K562 (cell line): ENCODE measurements around the gene ARMC6. TPM values are rescaled to one million over a fixed set of nuclear protein-coding genes. Genes with fewer than 3 reads are reported as not detected.

Source experiments
- ATAC-seq: fragments of 200-7000 bp; cut with Tn5 transposase; 3 replicates; pipeline ENCODE4 v1.9.1; 2020; ENCODE audit warnings: moderate library complexity
- BruUV-seq: library from RNA; stranded (reverse); fragments of 400-500 nt; replicated peaks from 2 replicates; lab custom pipeline; 2021; lab: Mats Ljungman, UMichigan
- CTCF ChIA-PET: fragments of 300-600 bp; formaldehyde crosslinking; extraction: SDS; loops from one replicate; lab custom pipeline; 2021; ENCODE audit warnings: low intra/inter-chr PET ratio; lab: Yijun Ruan, JAX
- POLR2A ChIA-PET: fragments of 300-600, 350-650 bp; sonication (Branson Sonifier 250); formaldehyde crosslinking; extraction: SDS; loops from one replicate; lab custom pipeline; 2021; ENCODE audit warnings: antibody characterized with exemption, inconsistent platforms; lab: Yijun Ruan, JAX
- DNase-seq, 4 experiments: peaks; one replicate each; pipeline versions ENCODE4 v3.0.0 to v3.0.0-alpha.2; 2011 to 2018; ENCODE audit warnings: low spot score in 3 of 4, mixed read lengths in 3 of 4; ENCODE audit errors: extremely low read depth in 1 of 4
- FAIRE-seq: peaks from 2 replicates; lab custom pipeline; 2011; peaks lifted over from hg19 to GRCh38; lab: Jason Lieb, UNC
- H2AFZ ChIP-seq: 2 replicates; pipeline ENCODE4 v1.6.0; 2011; ENCODE audit warnings: low read depth, low read length, control low read depth, inconsistent platforms
- H3K27ac ChIP-seq: fragments of 200-600 bp; 3 replicates; pipeline ENCODE4 v1.8.0; 2011; ENCODE audit warnings: low read depth, mild to moderate bottlenecking, control low read depth, inconsistent platforms, low read length, moderate library complexity, mixed read lengths; ENCODE audit errors: extremely low read depth
- H3K27me3 ChIP-seq, 2 experiments: fragments of 300-600 bp in 1 of 2; 2 replicates in 1 of 2; 3 replicates in 1 of 2; pipeline versions ENCODE4 v1.6.0 to v1.8.0; 2011; ENCODE audit warnings: inconsistent platforms in 2 of 2, low read length in 2 of 2, mild to moderate bottlenecking in 1 of 2, mixed read lengths in 1 of 2, moderate library complexity in 1 of 2; ENCODE audit not compliant: control insufficient read depth in 2 of 2, insufficient read depth in 2 of 2
- H3K36me3 ChIP-seq: fragments of 300-600 bp; 3 replicates; pipeline ENCODE4 v1.8.0; 2011; ENCODE audit warnings: mild to moderate bottlenecking, low read length, inconsistent platforms; ENCODE audit not compliant: control insufficient read depth, insufficient read depth
- H3K4me1 ChIP-seq, 2 experiments: fragments of 200-600 bp in 1 of 2; replicated peaks in 1 of 2; 2 replicates in 1 of 2; 3 replicates in 1 of 2; pipeline versions ENCODE4 v1.5.1 to v1.8.0; 2011; ENCODE audit warnings: inconsistent platforms in 2 of 2, low read length in 2 of 2, mild to moderate bottlenecking in 1 of 2, mixed read lengths in 1 of 2, moderate library complexity in 1 of 2; ENCODE audit not compliant: control insufficient read depth in 2 of 2, insufficient read depth in 2 of 2
- H3K4me2 ChIP-seq: 2 replicates; pipeline ENCODE4 v1.6.1; 2011; ENCODE audit warnings: low read length, control low read depth, inconsistent platforms, mixed read lengths; ENCODE audit not compliant: insufficient read depth
- H3K4me3 ChIP-seq: fragments of 200-600 bp; sonication (generic), shearing (Covaris generic); 2 replicates; pipeline ENCODE4 v1.5.1; 2016; ENCODE audit warnings: control low read depth, inconsistent platforms
- H3K79me2 ChIP-seq: fragments of 200-600 bp; 3 replicates; pipeline ENCODE4 v1.8.0; 2011; ENCODE audit warnings: low read length, inconsistent platforms; ENCODE audit not compliant: control insufficient read depth, insufficient read depth
- H3K9ac ChIP-seq, 2 experiments: 2 replicates each; pipeline versions ENCODE4 v1.6.0 to v1.6.1; 2011; ENCODE audit warnings: low read depth in 2 of 2, low read length in 2 of 2, control low read depth in 1 of 2, inconsistent platforms in 1 of 2, mild to moderate bottlenecking in 1 of 2, mixed read lengths in 1 of 2; ENCODE audit not compliant: insufficient read depth in 1 of 2
- H3K9me1 ChIP-seq: one replicate; pipeline ENCODE4 v1.6.0; 2011; ENCODE audit warnings: inconsistent platforms, mild to moderate bottlenecking, low read length, moderate library complexity; ENCODE audit not compliant: control insufficient read depth, insufficient read depth
- H3K9me3 ChIP-seq: replicated peaks from 2 replicates; pipeline ENCODE4 v1.5.1; 2011; ENCODE audit warnings: low read depth, low read length, inconsistent platforms; ENCODE audit not compliant: control insufficient read depth, insufficient read depth
- H4K20me1 ChIP-seq: replicated peaks from 2 replicates; pipeline ENCODE4 v1.6.1; 2011; ENCODE audit warnings: low read length, inconsistent platforms, mixed read lengths; ENCODE audit not compliant: control insufficient read depth, insufficient read depth
- FOSL1 ChIP-seq: fragments of 200-800 bp; sonication (Bioruptor generic); conservative IDR thresholded peaks from 2 replicates; pipeline ENCODE4 v1.6.1; 2016; ENCODE audit warnings: missing genetic modification characterization, missing compliant biosample characterization
- GATAD2B ChIP-seq: fragments of 450-650 bp; IDR thresholded peaks from 2 replicates; pipeline ENCODE4 v1.6.1; 2017; ENCODE audit warnings: mild to moderate bottlenecking, borderline replicate concordance
- KAT7 ChIP-seq: sonication (generic); formaldehyde crosslinking; IDR thresholded peaks from 2 replicates; pipeline ENCODE4 v1.8.0; 2022; ENCODE audit warnings: missing genetic modification reagents, mild to moderate bottlenecking, borderline replicate concordance
- MAZ ChIP-seq, 2 experiments: fragments of 450-650 bp in 1 of 2; sonication (generic) in 1 of 2; formaldehyde crosslinking; IDR thresholded peaks in 1 of 2; conservative IDR thresholded peaks in 1 of 2; 2 replicates each; pipeline versions ENCODE4 v1.4.0 to v1.5.0; 2020; ENCODE audit warnings: mild to moderate bottlenecking in 1 of 2, missing genetic modification reagents in 1 of 2
- NONO ChIP-seq, 2 experiments: fragments of 200-400 bp in 1 of 2; fragments of 450-650 bp in 1 of 2; formaldehyde crosslinking in 1 of 2; IDR thresholded peaks; 2 replicates each; pipeline ENCODE4 v1.6.1; 2017; ENCODE audit warnings: low read depth in 2 of 2, mild to moderate bottlenecking in 2 of 2, moderate library complexity in 2 of 2, low read length in 1 of 2
- PHF8 ChIP-seq: fragments of 200-600 bp; sonication (generic); IDR thresholded peaks from 2 replicates; pipeline ENCODE4 v1.6.1; 2012; ENCODE audit warnings: mixed run types, mild to moderate bottlenecking, inconsistent platforms, low read length, moderate library complexity, borderline replicate concordance
- POU5F1 ChIP-seq: fragments of 150-350 bp; IDR thresholded peaks from 2 replicates; pipeline ENCODE4 v1.6.1; 2014; ENCODE audit warnings: borderline replicate concordance, low read length, low read depth, mild to moderate bottlenecking; ENCODE audit not compliant: partially characterized antibody
- RBBP5 ChIP-seq: fragments of 200-600 bp; sonication (generic); IDR thresholded peaks from 2 replicates; pipeline ENCODE4 v1.6.1; 2012; ENCODE audit warnings: borderline replicate concordance, mild to moderate bottlenecking, low read length, control low read depth, inconsistent platforms; ENCODE audit not compliant: insufficient read depth, poor library complexity, severe bottlenecking
- SIN3B ChIP-seq: fragments of 450-650 bp; IDR thresholded peaks from 2 replicates; pipeline ENCODE4 v1.6.1; 2017; ENCODE audit warnings: low read depth, mild to moderate bottlenecking, moderate library complexity
- SRF ChIP-seq, 2 experiments: fragments of 250-450, 450-650 bp in 1 of 2; sonication (Bioruptor Pico) in 1 of 2; sonication (generic) in 1 of 2; formaldehyde crosslinking; IDR thresholded peaks; 2 replicates each; pipeline versions ENCODE4 v1.5.0 to v1.5.1; 2020 to 2022; ENCODE audit warnings: mild to moderate bottlenecking in 1 of 2, missing genetic modification reagents in 1 of 2
- YY1 ChIP-seq, 3 experiments: IDR thresholded peaks; 2 replicates each; pipeline ENCODE4 v1.6.1; 2011; ENCODE audit warnings: low read length in 2 of 3, mild to moderate bottlenecking in 2 of 3, moderate library complexity in 2 of 3, borderline replicate concordance in 1 of 3, control low read depth in 1 of 3, low read depth in 1 of 3; ENCODE audit not compliant: insufficient read depth in 3 of 3, insufficient replicate concordance in 2 of 3, control insufficient read depth in 1 of 3, insufficient read length in 1 of 3; ENCODE audit errors: extremely low read depth in 1 of 3
- ZNF24 ChIP-seq: fragments of 450-650 bp; IDR thresholded peaks from 2 replicates; pipeline ENCODE4 v1.6.1; 2016
- ZNF695 ChIP-seq: fragments of 450-650 bp; formaldehyde crosslinking; IDR thresholded peaks from 2 replicates; pipeline ENCODE4 v1.4.0; 2020; ENCODE audit warnings: mild to moderate bottlenecking, moderate library complexity
- WGBS: fragments of 100-300 bp; shearing (Covaris generic); methylation state at CpG from one replicate; pipeline ENCODE4 v1.1.6; 2016; ENCODE audit warnings: low coverage, mixed read lengths; ENCODE audit not compliant: insufficient coverage; ENCODE audit errors: missing lambda C conversion rate; 5-methylcytosine and 5-hydroxymethylcytosine counted together
- in situ Hi-C: fragments of 300-500 bp; cut with MboI; formaldehyde crosslinking; loops from 4 replicates; pipeline ENCODE4 v1.15.0; 2018; ENCODE audit warnings: inconsistent platforms, mixed read lengths
- intact Hi-C: fragments of 100-400 bp; cut with micrococcal nuclease; formaldehyde crosslinking; loops from 2 replicates; pipeline ENCODE4 v1.14.2; 2022
- polyA plus RNA-seq, 8 experiments: library from polyadenylated mRNA; depleted of rRNA in 4 of 8; stranded (reverse) in 5 of 8; unstranded in 3 of 8; fragments of >200 nt; fragmentation: Nextera tagmentation in 2 of 8; fragmentation: Illumina TruSeq in 1 of 8; extraction: Ambion mirVana in 2 of 8; extraction: Trizol in 1 of 8; gene quantifications; 2 replicates each; pipeline versions ENCODE4 v1.2.1 to v1.2.3, GENCODE V29; 2011 to 2014; ENCODE audit warnings: inconsistent platforms in 1 of 8, missing spikeins in 1 of 8
- total RNA-seq, 7 experiments: library from RNA; depleted of rRNA in 6 of 7; stranded (reverse); fragments of >200 nt in 6 of 7; fragmentation: Illumina TruSeq in 2 of 7; extraction: Trizol in 2 of 7; gene quantifications; 2 replicates each; pipeline versions ENCODE4 v1.2.1 to v1.2.3, GENCODE V29; 2011 to 2021; ENCODE audit warnings: low replicate concordance in 1 of 7
- TF ChIP-seq, protein P1 (sequence below), 3 experiments: IDR thresholded peaks in 2 of 3; conservative IDR thresholded peaks in 1 of 3; 2 replicates each; pipeline ENCODE4 v1.5.1; 2011 to 2012; ENCODE audit warnings: low read length in 3 of 3, mild to moderate bottlenecking in 3 of 3, control low read depth in 2 of 3, improper control_type of control experiment in 1 of 3, inconsistent platforms in 1 of 3, low read depth in 1 of 3, mixed read lengths in 1 of 3, moderate library complexity in 1 of 3; ENCODE audit not compliant: insufficient read depth in 2 of 3
- TF ChIP-seq, protein P2 (sequence below): sonication (generic); formaldehyde crosslinking; IDR thresholded peaks from 2 replicates; pipeline ENCODE4 v1.8.1; 2023; ENCODE audit warnings: mild to moderate bottlenecking, missing genetic modification reagents, moderate library complexity

Gene ARMC6
- total and polyA plus RNA-seq, 9 of the 15 experiments (the other 6 are each of a cell fraction or from before 2014, with no cell fraction given), result 2.1 to 93.4 (median 63.6) TPM

DNA sequence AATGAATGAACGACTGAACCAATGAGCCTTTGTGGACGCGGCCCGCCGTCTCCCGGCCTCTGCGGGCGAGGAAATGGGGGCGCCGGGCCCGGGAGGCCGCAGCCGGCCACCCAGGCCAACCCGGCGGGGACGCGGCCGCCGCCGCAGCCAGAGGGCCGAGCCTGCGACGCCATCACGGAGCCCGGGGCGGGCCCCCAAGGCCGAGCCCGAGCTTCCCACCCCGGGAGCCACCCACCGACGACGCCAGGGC lies 302 bp upstream of the ARMC6 start:
- H3K9me1 ChIP-seq, result no peaks in the 10 kb centered on the region
- H3K4me3 ChIP-seq, result peak overlapping the region; percentile 98
- CTCF ChIA-PET, result no interaction called here
- H3K4me1 ChIP-seq, result peaks cover 4 to 30% of the 10 kb centered on the region in 2 experiments; a peak in 3 of 5 replicates
- no TSS peak for BruUV-seq
- FAIRE-seq (no peak), ATAC-seq (peak; percentile 25), DNase-seq (no peak)
- peak overlapping the region; percentile 95 to 99 for H3K9ac ChIP-seq
- H3K9me3 ChIP-seq, result 0 out of 2 replicates have a peak, but pooled peaks cover 4% of the 10 kb centered on the region
- H2AFZ ChIP-seq, result peak overlapping the region; percentile 100; the same call in 1 of the 2 replicates
- H3K36me3 ChIP-seq, result peaks cover 63% of the 10 kb centered on the region
- peak overlapping the region; percentile 88 for H3K4me2 ChIP-seq
- peaks cover 88% of the 10 kb centered on the region for H3K79me2 ChIP-seq
- no peaks in the 10 kb centered on the region; the same call in 1 of the 2 replicates for H4K20me1 ChIP-seq
- WGBS, result 0% methylated on average over 3 of the region's 32 CpGs
- POLR2A ChIA-PET, result no interaction called here
- intact Hi-C loops, result loop anchor here (2.0 kb wide), 1 partner anchor 72 kb away; no protein-coding TSS in a partner anchor
- no peaks in the 10 kb centered on the region for H3K27me3 ChIP-seq
- in situ Hi-C loops, result no loop called here
- H3K27ac ChIP-seq, result peak overlapping the region; percentile 99
- TF ChIP-seq POU5F1 (no peak), YY1 (IDR thresholded peaks at IDR 0.05; ENCODE audit: borderline replicate concordance in 1 of 3, control insufficient read depth in 1 of 3, extremely low read depth in 1 of 3, insufficient read depth in 3 of 3, insufficient read length in 1 of 3, insufficient replicate concordance in 2 of 3, low read depth in 1 of 3, low read length in 2 of 3) (peak in 1 of 3 experiments; percentile 43), PHF8 (peak; percentile 76; the same call in 1 of the 2 replicates), FOSL1 (tag) (no peak), NONO (IDR thresholded peaks at IDR 0.05; ENCODE audit: low read depth in 2 of 2, low read length in 1 of 2) (peak; percentile 57 to 65; a peak in 3 of 4 replicates), ZNF695 (CRISPR knock-in tag) (0 out of 2 replicates have a peak, but pooled peaks have one; percentile 20), RBBP5 (peak; percentile 26), MAZ (CRISPR knock-in tag; conservative IDR thresholded peaks at IDR 0.05 in 1 of 2, IDR thresholded peaks at IDR 0.05 in 1 of 2) (0 out of 4 replicates have a peak, but pooled peaks of 1 of the 2 experiments have one; percentile 45), SIN3B (0 out of 2 replicates have a peak, but pooled peaks have one; percentile 39), SRF (CRISPR knock-in tag; IDR thresholded peaks at IDR 0.05) (0 out of 4 replicates have a peak, but pooled peaks of 1 of the 2 experiments have one; percentile 6), KAT7 (no peak), ZNF24 (peak; percentile 42; the same call in 1 of the 2 replicates), GATAD2B (peak; percentile 91; the same call in 1 of the 2 replicates)
- TF ChIP-seq, protein P1, sequence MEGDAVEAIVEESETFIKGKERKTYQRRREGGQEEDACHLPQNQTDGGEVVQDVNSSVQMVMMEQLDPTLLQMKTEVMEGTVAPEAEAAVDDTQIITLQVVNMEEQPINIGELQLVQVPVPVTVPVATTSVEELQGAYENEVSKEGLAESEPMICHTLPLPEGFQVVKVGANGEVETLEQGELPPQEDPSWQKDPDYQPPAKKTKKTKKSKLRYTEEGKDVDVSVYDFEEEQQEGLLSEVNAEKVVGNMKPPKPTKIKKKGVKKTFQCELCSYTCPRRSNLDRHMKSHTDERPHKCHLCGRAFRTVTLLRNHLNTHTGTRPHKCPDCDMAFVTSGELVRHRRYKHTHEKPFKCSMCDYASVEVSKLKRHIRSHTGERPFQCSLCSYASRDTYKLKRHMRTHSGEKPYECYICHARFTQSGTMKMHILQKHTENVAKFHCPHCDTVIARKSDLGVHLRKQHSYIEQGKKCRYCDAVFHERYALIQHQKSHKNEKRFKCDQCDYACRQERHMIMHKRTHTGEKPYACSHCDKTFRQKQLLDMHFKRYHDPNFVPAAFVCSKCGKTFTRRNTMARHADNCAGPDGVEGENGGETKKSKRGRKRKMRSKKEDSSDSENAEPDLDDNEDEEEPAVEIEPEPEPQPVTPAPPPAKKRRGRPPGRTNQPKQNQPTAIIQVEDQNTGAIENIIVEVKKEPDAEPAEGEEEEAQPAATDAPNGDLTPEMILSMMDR (IDR thresholded peaks at IDR 0.05 in 2 of 3, conservative IDR thresholded peaks at IDR 0.05 in 1 of 3; ENCODE audit: insufficient read depth in 2 of 3, low read depth in 1 of 3, low read length in 3 of 3), result no peak
- TF ChIP-seq, protein P2, sequence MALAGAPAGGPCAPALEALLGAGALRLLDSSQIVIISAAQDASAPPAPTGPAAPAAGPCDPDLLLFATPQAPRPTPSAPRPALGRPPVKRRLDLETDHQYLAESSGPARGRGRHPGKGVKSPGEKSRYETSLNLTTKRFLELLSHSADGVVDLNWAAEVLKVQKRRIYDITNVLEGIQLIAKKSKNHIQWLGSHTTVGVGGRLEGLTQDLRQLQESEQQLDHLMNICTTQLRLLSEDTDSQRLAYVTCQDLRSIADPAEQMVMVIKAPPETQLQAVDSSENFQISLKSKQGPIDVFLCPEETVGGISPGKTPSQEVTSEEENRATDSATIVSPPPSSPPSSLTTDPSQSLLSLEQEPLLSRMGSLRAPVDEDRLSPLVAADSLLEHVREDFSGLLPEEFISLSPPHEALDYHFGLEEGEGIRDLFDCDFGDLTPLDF (CRISPR knock-in tag), result no peak
